HG02840 (cell line): Measurements from ENCODE around the gene CCNY.
"Not testable (repeated sequence)": the region's sequence is repeated elsewhere in the genome, so short reads cannot be mapped to it uniquely, and the experiment has no call there.

Experiments used
- ATAC-seq: cut with Tn5 transposase; IDR thresholded peaks from one replicate; pipeline ENCODE4 v1.9.1; 2021; ENCODE audit warnings: mild to moderate bottlenecking, moderate library complexity, moderate number of reproducible peaks; ENCODE audit not compliant: unreplicated experiment, low FRiP score

CCNY gene

GRCh38 chr10:35353805-35354204 is 17.5 kb downstream of the CCNY start:
- no peak for ATAC-seq

GRCh38 chr10:35354257-35354656 is 17.9 kb downstream of the CCNY start:
- ATAC-seq, result not testable (repeated sequence)

- no peak for ATAC-seq
Observed at GRCh38 chr10:35355971-35356724, 19.8 kb downstream of the CCNY start.

GRCh38 chr10:35356725-35357092 is 20.4 kb downstream of the CCNY start:
- ATAC-seq, result no peak

- no peak for ATAC-seq
Observed at GRCh38 chr10:35359056-35359455, 22.7 kb downstream of the CCNY start.

- no peak for ATAC-seq
Observed at GRCh38 chr10:35359873-35360272, 23.6 kb downstream of the CCNY start.

GRCh38 chr10:35362701-35363350 is 26.5 kb downstream of the CCNY start:
- ATAC-seq, result no peak

GRCh38 chr10:35363587-35363986 is 27.3 kb downstream of the CCNY start:
- ATAC-seq, result no peak

- ATAC-seq, result no peak
Observed at GRCh38 chr10:35364808-35365207, 28.5 kb downstream of the CCNY start.

- ATAC-seq, result no peak
Observed at GRCh38 chr10:35365994-35366393, 29.7 kb downstream of the CCNY start.

- no peak for ATAC-seq
Observed at GRCh38 chr10:35367107-35367859, 31.0 kb downstream of the CCNY start.

- no peak for ATAC-seq
Observed at GRCh38 chr10:35367982-35368381, 31.7 kb downstream of the CCNY start.

- ATAC-seq, result no peak
Observed at GRCh38 chr10:35368485-35369048, 32.3 kb downstream of the CCNY start.

GRCh38 chr10:35369049-35369611 is 32.8 kb downstream of the CCNY start:
- ATAC-seq, result no peak

GRCh38 chr10:35371731-35372130 is 35.4 kb downstream of the CCNY start:
- no peak for ATAC-seq

- ATAC-seq, result no peak
Observed at GRCh38 chr10:35372329-35372728, 36.0 kb downstream of the CCNY start.

- ATAC-seq, result no peak
Observed at GRCh38 chr10:35375091-35375765, 38.9 kb downstream of the CCNY start.

GRCh38 chr10:35377050-35377728 is 40.9 kb downstream of the CCNY start:
- ATAC-seq, result no peak

- peak; percentile 10 for ATAC-seq
Observed at GRCh38 chr10:35378541-35379210, 42.4 kb downstream of the CCNY start.
